ENCODE data around the gene RBM38. TPM values are rescaled to one million over a fixed set of nuclear protein-coding genes. Genes with fewer than 3 reads are reported as not detected.

Gene RBM38
- total RNA-seq, 1 experiment from 2014 or later, result 39.2 TPM

DNA sequence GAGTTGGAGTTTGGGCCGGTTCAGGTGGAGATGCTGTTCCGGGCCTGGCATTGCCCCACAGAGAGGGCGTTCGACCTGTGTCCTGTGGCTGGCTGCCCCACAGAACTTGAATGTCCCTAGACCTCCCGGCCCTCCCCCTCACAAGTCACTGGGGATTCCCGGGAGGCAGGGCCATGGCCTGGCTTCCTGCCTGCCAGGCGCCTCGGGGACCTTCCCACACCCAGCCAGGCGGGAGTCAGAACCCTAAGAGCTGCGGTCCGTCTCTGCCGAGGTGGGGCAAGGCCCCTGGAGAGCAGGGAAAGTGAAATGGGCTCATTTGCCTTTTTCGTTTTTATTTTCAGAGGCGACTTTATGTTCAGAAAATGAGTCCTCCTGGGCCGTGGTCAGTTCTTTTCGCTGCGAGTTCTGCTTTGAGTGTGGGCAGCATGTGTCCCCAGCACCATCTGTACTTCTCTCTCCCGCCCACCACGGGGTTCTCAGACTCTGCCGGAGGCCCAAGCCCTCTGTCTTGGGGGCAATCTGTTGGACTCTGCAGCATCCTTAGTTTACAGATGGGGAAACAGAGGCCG lies 8.5 kb downstream of the RBM38 start:
- no peaks in the 10 kb centered on the region for H3K9me3 ChIP-seq
- no peaks in the 10 kb centered on the region for H3K9me3 Mint-ChIP-seq (ENCODE audit: unreplicated experiment)
- intact Hi-C loops (cut with micrococcal nuclease; ENCODE audit: unreplicated experiment), result no loop called here
- H3K4me3 Mint-ChIP-seq (ENCODE audit: unreplicated experiment), result no peak overlapping the region
- TF ChIP-seq, protein P1, sequence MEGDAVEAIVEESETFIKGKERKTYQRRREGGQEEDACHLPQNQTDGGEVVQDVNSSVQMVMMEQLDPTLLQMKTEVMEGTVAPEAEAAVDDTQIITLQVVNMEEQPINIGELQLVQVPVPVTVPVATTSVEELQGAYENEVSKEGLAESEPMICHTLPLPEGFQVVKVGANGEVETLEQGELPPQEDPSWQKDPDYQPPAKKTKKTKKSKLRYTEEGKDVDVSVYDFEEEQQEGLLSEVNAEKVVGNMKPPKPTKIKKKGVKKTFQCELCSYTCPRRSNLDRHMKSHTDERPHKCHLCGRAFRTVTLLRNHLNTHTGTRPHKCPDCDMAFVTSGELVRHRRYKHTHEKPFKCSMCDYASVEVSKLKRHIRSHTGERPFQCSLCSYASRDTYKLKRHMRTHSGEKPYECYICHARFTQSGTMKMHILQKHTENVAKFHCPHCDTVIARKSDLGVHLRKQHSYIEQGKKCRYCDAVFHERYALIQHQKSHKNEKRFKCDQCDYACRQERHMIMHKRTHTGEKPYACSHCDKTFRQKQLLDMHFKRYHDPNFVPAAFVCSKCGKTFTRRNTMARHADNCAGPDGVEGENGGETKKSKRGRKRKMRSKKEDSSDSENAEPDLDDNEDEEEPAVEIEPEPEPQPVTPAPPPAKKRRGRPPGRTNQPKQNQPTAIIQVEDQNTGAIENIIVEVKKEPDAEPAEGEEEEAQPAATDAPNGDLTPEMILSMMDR (IDR thresholded peaks at IDR 0.05; ENCODE audit: insufficient read depth in 1 of 2, low read depth in 1 of 2, low read length in 1 of 2, severe bottlenecking in 1 of 2, unreplicated experiment in 1 of 2), result no peak
- no peaks in the 10 kb centered on the region for H3K27me3 Mint-ChIP-seq (ENCODE audit: insufficient read depth, unreplicated experiment)
- peak overlapping the region; percentile 47 for H3K27ac Mint-ChIP-seq (ENCODE audit: unreplicated experiment)
- no TSS peak for BruUV-seq (replicated peaks)
- ChIA-PET POLR2A (no interaction called here), CTCF (no interaction called here)
- H3K36me3 ChIP-seq (ENCODE audit: control insufficient read depth, insufficient read depth, low read length), result peaks cover 14% of the 10 kb centered on the region
- peaks cover 23% of the 10 kb centered on the region for H3K36me3 Mint-ChIP-seq (ENCODE audit: insufficient read depth, unreplicated experiment)
- no peaks in the 10 kb centered on the region for H3K4me1 Mint-ChIP-seq (ENCODE audit: low read depth, unreplicated experiment)
- no peak for DNase-seq
- H3K4me3 ChIP-seq (ENCODE audit: low read depth, low read length), result no peak overlapping the region
- H3K4me1 ChIP-seq, result no peaks in the 10 kb centered on the region
- H3K27me3 ChIP-seq (replicated peaks; ENCODE audit: control insufficient read depth, insufficient read depth, low read length), result no peaks in the 10 kb centered on the region

DNA sequence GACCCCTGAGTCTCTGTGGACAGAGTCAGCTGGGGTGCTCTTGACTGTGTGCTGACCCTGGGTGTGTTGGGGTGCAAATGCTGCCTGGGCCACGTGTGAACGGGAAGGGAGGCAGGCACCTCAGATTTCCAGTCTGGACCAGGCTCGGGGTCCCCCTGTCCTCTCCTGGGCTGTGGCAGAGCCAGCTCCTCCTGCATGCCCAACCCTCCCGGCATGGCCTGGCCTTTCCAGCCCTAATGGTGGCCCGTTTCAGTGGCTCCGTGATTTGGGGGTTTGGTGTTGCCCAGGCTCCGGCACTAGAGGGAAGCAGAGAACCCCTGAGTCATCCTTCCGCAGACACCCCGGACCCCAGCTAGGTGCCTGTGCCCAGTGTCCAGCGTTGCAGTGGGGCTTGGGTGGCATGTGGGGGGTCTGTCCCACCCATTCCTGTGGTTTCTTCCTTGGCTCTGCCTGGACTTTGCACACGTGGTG lies 9.1 kb downstream of the RBM38 start:
- H3K9me3 Mint-ChIP-seq (ENCODE audit: unreplicated experiment), result no peaks in the 10 kb centered on the region
- CTCF ChIA-PET, result no interaction called here
- intact Hi-C loops (cut with micrococcal nuclease; ENCODE audit: unreplicated experiment), result no loop called here

DNA sequence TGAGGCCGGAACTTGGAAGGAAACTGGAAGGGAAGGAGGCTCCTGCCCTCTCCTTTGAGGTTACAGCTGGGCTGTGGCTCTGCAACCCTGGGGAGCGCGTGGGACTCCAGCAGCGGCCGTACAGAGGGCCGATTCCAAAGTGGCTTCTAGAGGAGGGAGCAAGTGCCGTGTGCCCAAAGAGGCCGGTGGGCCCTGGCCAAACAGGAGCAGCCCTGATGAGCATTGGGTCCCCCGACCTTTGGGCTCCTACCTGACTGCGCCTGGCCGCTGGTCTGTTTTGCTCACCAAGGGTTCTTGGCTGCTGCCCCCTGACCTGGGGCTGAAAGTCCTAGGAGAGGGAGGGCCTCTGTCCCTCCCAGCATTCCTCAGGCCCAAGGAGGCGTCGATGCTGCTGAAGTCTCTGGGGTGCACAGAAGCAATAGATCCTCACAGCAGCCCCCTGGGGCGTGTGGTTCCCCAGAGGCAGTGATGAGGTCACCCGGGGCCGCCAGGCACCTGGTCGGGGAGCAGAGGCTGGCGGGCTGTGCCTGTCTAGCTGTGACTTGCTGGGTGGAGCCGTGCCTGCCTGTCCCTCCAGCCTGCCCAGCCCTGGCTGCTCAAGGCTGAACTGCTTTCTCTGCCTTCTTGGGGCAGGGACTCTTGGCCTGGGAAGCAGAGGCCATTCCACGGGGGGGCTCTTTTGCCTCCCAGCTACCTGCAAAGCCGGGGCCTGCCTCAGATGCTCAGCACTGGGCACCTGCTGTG lies 9.8 kb downstream of the RBM38 start:
- CTCF ChIA-PET, result no interaction called here
- TF ChIP-seq, protein P1 (IDR thresholded peaks at IDR 0.05; ENCODE audit: insufficient read depth in 1 of 2, low read depth in 1 of 2, low read length in 1 of 2, severe bottlenecking in 1 of 2, unreplicated experiment in 1 of 2), result no peak
- Mint-ChIP-seq H3K27me3 (ENCODE audit: insufficient read depth, unreplicated experiment) (no peaks in the 10 kb centered on the region), H3K27ac (ENCODE audit: unreplicated experiment) (no peak overlapping the region), H3K36me3 (ENCODE audit: insufficient read depth, unreplicated experiment) (peaks cover 20% of the 10 kb centered on the region), H3K4me1 (ENCODE audit: low read depth, unreplicated experiment) (no peaks in the 10 kb centered on the region), H3K9me3 (ENCODE audit: unreplicated experiment) (no peaks in the 10 kb centered on the region), H3K4me3 (ENCODE audit: unreplicated experiment) (no peak overlapping the region)
- Histone ChIP-seq H3K9me3 (no peaks in the 10 kb centered on the region), H3K27me3 (replicated peaks; ENCODE audit: control insufficient read depth, insufficient read depth, low read length) (no peaks in the 10 kb centered on the region), H3K4me1 (no peaks in the 10 kb centered on the region), H3K4me3 (ENCODE audit: low read depth, low read length) (no peak overlapping the region), H3K36me3 (ENCODE audit: control insufficient read depth, insufficient read depth, low read length) (peaks cover 13% of the 10 kb centered on the region)
- DNase-seq, result no peak
- POLR2A ChIA-PET, result no interaction called here
- BruUV-seq (replicated peaks), result no TSS peak
- intact Hi-C loops (cut with micrococcal nuclease; ENCODE audit: unreplicated experiment), result no loop called here

More for the DNA sequence above, 9.1 kb downstream of the RBM38 start:
- Mint-ChIP-seq H3K27me3 (ENCODE audit: insufficient read depth, unreplicated experiment) (no peaks in the 10 kb centered on the region), H3K4me3 (ENCODE audit: unreplicated experiment) (no peak overlapping the region), H3K36me3 (ENCODE audit: insufficient read depth, unreplicated experiment) (peaks cover 25% of the 10 kb centered on the region), H3K27ac (ENCODE audit: unreplicated experiment) (no peak overlapping the region), H3K4me1 (ENCODE audit: low read depth, unreplicated experiment) (no peaks in the 10 kb centered on the region)
- POLR2A ChIA-PET, result no interaction called here
- H3K9me3 ChIP-seq, result no peaks in the 10 kb centered on the region
- H3K4me1 ChIP-seq, result no peaks in the 10 kb centered on the region
- no peak overlapping the region for H3K4me3 ChIP-seq (ENCODE audit: low read depth, low read length)
- peaks cover 13% of the 10 kb centered on the region for H3K36me3 ChIP-seq (ENCODE audit: control insufficient read depth, insufficient read depth, low read length)
- no peaks in the 10 kb centered on the region for H3K27me3 ChIP-seq (replicated peaks; ENCODE audit: control insufficient read depth, insufficient read depth, low read length)
- BruUV-seq (replicated peaks), result no TSS peak
- no peak for DNase-seq
- TF ChIP-seq, protein P1 (IDR thresholded peaks at IDR 0.05; ENCODE audit: insufficient read depth in 1 of 2, low read depth in 1 of 2, low read length in 1 of 2, severe bottlenecking in 1 of 2, unreplicated experiment in 1 of 2), result peak in 1 of 2 experiments; percentile 9

Measured in Caco-2 (cell line).